Raji (cell line): ENCODE results near the gene LRRC8E.

Source experiments
- POLR2A ChIP-seq: IDR thresholded peaks from 2 replicates; pipeline ENCODE4 v1.6.1; 2011; ENCODE audit warnings: low read depth, low read length, control low read depth; ENCODE audit not compliant: insufficient read depth

Gene LRRC8E

DNA sequence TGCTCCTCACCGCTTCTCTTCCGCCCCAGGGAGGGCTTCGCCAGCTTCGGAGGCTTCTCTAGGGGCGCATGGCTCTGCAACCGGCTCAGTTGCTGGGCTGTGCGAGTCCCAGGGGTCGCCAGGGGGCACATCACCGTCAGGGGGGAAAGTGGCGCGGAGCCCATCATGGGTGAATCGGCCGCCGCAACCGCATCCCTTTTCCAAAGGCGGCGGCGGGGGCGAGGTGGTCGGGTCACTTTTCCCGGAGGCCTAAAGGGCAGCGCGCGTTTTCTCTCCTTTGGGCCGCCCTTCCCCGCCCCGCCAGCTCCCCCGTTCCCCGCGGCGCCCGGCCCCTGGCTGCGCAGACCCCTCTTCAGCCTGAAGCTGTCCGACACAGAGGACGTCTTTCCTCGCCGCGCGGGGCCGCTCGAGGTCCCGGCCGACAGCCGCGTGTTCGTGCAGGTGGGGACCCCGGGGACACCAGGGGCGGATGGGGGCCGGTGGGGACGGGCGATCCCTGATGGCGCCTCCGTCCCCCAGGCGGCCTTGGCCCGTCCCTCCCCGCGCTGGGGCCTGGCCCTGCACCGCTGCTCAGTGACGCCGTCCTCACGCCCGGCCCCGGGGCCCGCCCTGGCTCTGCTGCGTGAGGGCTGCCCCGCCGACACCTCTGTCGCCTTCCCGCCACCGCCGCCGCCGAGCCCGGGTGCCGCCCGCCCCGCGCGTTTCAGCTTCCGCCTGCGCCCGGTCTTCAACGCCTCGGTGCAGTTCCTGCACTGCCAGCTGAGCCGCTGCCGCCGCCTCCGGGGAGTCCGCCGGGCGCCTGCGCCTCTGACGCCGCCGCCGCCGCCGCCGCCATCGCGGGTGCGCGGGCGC is 28.0 kb downstream of the LRRC8E start:
- no peak for TF ChIP-seq POLR2A

DNA sequence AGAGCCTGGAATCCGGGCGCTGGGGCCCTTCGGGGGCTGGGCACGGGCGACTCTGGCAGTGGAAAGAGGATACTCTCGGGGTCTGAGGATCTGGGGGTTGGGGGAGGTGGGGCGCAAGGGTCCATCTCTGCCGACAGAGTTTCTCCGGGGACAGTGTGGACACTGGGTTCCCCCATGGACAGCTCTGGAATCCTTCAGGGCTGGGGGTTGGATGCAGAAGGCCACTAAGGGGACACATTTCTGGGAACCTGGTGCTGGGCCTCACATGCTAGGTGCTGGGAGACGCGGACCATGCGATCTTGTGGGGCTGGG is 28.6 kb downstream of the LRRC8E start:
- TF ChIP-seq POLR2A = no peak

DNA sequence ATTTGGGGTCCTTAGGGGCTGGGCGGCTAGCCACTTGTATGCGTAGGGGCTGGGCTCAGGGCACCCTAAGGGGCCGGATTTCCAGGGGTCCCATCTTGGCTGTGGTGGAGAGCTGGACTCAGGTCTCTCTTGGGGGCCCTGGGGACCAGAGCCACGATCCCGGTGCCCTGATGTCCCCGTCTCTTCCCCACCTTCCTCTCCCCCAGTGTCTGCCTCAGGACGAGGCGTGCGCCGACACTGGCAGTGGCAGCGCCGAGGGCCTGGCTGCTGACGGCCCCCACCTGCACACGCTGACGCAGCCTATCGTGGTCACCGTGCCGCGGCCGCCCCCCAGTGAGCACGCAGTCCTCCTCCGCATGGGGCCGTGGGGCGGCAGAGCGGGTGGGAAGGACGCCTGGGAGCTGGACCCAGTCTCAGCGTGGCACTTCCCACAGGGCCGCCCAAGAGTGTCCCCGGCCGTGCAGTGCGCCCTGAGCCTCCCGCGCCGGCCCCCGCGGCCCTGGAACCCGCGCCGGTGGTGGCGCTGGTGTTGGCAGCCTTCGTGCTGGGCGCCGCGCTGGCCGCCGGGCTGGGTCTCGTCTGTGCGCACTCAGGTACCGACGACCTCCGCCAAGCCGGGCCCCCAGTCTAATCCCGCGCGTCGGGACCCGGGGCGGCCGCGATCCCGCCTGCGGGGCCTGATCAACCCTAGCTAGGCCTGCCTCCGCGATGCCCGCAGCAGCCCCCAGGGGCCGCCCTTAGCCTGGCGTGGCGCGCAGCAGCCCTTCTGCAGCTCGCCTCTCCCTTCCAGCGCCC is 29.2 kb downstream of the LRRC8E start:
- TF ChIP-seq POLR2A = no peak

DNA sequence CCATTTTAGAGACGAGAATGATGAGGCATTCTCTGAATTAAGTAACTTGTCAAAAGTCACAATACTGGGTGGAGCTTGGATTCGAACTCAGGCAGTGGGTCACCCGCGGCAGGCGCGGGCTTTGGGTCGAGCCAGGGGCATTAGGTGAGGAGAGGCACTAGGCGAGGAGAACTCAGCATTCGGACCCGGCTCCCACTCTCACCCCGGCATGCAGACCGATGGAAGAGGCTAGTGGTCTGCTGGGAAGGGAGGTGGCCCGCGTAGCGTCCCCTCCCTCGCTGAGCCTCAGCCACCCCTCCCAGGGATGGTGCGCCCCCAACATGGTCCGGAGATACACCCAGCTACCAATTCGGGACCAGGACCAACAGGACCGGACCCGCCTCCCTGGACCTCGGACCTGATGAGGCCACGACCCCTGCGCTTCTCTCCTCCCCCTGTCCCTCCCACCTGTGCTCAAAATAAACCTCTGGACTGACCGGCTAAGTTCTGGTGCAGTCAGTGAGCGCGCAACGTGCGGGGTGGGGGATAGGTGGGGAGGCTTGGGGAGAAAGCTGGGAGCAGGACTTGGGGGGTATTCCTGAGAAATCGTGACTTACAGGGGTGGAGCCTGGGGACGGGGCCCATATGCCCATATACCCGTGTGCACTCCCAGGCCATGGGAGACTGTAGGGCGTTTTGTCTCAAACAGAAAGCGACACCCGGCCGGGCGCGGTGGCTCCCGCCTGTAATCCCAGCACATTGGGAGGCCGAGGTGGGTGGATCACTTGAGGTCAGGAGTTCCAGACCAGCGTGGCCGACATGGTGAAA is 30.5 kb downstream of the LRRC8E start:
- no peak for TF ChIP-seq POLR2A

DNA sequence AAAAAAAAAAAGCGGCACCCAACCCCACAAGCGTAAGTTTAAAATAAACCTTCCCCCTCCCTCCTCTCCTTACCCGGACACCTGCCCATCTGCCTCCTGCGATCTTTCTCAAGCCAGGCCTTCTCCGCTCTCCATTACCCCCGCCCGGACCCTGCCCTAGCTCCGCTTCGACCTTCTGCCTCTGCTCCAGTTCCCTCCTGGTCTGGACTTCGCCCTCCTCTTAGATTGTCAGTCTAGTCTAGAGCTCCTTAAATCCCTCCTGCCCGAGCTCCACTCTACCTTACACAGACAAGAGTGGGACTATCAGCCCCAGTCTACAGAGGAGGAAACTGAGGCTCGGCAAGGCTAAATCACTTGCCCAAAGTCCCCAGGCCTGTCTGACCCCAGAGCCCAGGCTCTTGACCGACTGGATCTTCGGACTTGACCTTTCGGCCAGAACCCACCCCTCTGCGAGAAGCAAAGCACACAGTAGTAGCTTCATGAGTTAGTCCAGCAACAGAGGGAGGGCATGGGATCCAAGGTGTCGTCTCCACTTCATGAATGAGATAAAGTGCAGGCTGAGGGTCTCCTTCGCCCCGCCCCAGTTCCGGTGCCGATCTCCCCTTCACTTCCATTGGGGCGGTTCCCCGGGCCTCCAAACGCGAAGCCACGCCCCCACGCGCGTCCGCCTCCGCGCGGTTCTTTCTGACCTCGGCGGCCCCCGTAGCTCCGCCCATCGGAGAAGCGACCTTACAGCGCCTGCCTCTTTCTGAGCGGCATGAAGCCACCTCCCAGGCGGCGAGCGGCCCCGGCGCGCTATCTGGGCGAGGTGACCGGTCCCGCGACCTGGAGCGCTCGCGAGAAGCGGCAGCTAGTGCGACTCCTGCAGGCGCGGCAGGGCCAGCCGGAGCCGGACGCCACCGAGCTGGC is 31.6 kb downstream of the LRRC8E start, which contains the start of gene SNAPC2:
Gene SNAPC2, plus strand, starts transcription at position 729 of the 909 bp plus-strand sequence. Its CDS starts 29 bp downstream, at position 758.
- peak; percentile 83 for TF ChIP-seq POLR2A

DNA sequence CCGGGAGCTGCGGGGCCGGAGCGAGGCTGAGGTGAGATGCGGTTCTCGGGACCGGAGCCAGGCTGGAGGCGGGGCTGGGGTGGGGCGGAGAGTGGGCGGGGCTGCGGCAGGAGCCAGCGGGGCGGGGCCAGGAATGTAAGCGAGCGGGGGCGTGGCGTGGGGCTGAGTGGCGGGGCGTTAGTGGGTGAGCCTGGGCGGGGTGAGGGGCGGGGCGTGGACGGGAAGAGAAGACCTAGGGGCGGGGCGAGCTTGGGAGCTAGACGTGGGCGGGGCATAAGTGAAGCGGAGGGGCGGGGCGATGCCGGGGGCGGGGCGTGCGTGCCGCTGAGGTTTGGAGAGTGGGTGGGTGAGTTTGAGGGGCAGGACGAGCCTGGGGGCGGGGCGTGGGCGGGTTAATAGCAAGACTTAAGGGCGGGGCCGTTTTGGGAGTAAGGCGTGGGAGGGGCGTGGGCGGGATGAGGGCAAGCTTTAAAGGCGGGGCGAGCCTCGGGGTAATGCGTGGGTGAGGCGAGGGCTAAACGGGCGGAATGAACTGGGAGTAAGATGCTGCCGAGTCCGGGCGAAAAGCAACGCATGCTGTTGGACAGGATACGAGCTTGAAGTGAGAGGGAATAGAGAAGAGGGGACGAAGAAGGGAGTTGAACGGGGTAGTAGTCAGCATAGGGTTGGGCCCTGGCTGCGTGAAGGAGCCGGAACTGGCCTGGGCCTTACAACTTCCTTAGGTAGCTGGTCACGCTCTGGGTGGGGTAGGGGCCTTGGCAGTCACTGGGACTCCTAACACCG is 32.4 kb downstream of the LRRC8E start:
- peak; percentile 51; the same call in 1 of the 2 replicates for TF ChIP-seq POLR2A

DNA sequence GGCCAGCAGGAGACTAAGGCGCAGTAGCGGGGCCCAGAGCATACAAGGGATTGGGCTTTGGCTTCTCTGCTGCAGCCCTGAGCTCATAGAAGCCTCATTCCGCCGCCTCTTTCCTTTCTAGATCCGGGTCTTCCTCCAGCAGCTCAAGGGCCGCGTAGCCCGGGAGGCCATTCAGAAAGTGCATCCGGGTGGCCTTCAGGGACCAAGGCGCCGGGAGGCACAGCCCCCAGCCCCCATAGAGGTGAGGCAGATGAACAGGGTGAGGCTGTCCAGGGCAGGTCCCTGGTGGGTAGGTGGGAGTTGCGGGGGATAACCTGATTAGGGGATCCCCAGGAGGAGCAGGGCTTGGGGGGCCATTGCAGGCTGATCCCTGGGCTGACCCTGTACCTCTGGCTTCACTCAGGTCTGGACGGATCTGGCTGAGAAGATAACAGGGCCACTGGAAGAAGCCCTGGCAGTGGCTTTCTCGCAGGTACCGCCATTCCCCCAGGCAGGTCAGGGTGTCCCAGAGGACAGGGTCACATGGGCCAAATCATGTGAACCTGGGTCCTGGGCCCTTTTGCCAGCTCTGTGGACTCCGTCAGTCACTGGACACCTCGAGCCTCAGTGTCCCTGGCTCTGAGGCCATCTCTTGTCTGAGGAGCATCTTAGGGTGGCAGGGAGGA is 33.1 kb downstream of the LRRC8E start:
- TF ChIP-seq POLR2A = no peak

DNA sequence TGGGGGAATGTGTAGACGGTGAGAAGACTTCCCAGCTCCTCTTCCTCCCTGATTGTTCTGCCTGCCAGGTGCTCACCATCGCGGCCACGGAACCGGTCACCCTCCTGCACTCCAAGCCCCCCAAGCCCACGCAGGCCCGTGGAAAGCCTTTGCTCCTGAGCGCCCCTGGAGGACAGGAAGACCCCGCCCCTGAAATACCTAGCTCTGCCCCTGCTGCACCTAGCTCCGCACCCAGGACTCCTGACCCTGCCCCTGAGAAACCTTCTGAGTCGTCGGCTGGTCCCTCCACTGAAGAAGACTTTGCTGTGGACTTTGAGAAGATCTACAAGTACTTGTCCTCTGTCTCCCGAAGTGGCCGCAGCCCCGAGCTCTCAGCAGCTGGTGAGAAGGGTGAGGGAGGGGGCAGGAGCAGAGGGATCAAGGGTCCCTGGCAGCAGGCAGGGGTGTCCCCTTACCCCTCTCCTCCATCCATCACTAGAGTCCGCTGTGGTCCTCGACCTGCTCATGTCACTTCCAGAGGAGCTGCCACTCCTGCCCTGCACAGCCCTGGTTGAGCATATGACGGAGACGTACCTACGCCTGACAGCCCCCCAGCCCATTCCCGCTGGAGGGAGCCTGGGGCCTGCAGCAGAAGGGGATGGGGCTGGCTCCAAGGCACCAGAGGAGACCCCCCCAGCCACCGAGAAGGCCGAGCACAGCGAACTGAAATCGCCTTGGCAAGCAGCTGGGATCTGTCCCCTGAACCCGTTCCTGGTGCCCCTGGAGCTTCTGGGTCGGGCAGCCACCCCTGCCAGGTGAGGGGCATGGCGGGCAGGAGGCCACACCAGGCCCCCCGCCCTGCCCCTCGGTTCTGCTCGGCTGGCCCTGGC is 33.9 kb downstream of the LRRC8E start:
- no peak for TF ChIP-seq POLR2A

DNA sequence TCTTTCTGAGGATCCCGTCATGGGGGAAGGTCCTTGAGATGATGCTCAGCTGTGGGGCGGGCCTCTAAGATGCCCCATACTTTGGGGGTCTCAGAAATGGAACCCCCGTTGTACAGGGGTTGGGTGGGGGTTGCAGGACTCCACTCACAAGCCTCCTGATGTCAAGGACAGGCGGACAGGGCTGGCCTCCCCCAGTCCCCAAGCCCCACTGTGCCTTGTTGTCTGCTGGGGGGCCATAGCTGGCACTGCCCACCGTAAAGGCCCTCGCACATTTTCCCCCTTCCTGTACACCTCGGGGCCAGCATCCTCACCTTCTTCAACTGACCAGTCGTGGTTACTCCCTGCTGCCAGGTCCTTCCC is 34.5 kb downstream of the LRRC8E start:
- TF ChIP-seq POLR2A = no peak

DNA sequence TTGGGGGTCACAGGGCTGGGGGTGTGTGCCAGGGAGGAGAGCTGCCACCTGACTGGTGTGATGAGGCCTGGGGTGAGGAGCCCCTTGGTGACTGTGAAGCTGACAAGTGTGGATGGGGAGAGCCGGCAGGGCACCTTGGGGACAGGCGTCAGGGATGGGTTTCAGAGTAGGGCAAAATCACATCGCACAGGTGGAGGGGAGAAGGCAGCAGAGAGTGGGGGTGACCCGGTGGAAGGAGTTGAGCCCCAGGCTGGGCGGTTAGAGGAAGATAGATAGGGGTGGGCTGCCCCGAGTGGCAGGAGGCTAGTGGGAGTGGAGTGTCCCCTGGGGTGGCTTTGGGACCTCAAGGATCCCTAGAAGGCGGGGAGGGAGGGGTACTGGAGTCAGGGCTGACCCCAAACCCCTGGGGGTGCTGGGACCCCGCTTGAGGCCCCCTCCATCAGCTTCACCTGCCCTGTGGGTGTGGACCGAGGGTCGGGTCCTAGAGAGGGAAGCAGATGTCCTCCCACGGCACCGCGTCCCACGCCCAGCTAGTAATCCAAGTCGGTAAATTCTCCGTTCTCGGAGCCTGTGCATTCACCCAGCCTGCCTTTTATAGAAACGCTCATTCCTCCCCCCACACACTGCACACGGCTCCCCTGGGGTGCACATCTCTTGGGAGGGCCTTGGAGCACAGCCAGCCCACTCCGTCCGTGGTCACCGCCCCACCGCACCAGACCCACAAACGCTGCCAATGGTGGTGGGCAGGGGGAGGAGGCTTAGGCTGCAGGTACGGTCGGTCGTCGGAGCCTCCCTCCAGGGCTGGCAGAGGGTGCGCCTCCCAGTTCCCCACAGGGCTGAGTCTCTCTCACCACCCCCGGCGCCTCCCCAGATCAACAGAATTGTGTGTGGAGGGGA is 35.2 kb downstream of the LRRC8E start:
- TF ChIP-seq POLR2A = no peak

DNA sequence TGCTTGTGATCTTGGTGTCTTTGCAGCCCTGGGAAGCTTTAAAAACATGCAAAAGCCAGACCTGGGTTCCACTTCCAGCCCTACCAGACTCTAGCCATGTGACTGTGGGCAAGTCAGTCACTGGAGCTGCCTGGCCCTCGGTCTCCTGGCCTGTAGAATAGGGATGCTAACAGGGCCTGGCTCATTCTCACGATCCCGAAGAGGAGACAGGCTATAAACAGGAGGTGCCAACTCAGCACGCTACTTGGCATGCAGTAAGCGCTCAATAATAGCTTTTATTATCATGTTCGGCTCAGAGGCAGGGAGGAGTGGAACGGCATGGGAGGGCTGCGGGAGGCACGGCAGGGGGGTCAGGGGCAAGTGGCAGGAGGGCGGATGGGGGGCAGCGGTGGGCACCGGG is 35.9 kb downstream of the LRRC8E start:
- no peak for TF ChIP-seq POLR2A
